HG02623 (cell line): Measurements from ENCODE around the gene TIAM2.
A peak's percentile ranks its signal among the peaks of the same experiment; 100 is the strongest.
"Not testable (repeated sequence)": the region's sequence is repeated elsewhere in the genome, so short reads cannot be mapped to it uniquely, and the experiment has no call there.

Experiments used
- ATAC-seq: cut with Tn5 transposase; IDR thresholded peaks from one replicate; pipeline ENCODE4 v1.9.1; 2021; ENCODE audit warnings: moderate library complexity; ENCODE audit not compliant: unreplicated experiment

TIAM2 gene

DNA sequence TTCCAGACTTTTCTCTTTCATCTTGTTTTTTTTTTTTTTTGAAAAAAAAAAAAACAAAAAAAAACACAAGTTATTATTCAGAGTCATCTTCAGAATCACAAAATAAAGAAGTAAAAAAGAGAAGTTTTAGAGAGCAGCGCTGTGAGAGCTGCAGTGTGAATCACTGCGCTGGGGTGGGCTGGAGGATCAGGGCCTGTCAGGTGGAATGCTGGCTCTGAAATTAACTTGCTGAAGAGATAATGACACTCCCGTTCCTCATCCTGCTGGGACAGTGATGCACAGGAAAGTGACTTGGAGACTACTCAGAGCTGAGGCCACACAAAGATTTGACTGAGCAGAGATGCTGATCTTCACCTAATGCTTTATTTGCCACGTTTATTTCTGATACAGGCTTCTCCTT lies 226.0 kb downstream of the TIAM2 start:
- ATAC-seq, result no peak

DNA sequence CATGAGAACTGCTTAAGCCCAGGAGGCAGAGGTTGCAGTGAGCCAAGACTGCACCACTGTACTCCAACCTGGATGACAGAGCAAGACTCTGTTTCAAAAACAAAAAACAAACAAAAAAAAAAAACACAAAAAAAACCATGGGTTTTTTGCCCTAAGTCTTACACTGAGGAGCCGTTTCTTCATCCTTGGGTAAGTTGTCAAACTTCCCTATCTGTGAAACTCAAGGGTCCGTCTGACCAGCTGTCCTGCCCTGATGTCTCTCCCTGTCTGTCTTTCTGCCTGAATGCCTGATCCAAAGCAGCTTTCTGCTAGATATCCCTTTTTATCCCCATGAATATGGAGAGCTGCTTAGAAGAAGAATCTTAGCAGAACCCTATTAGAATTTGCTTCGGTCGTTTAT lies 227.4 kb downstream of the TIAM2 start:
- ATAC-seq, result no peak

DNA sequence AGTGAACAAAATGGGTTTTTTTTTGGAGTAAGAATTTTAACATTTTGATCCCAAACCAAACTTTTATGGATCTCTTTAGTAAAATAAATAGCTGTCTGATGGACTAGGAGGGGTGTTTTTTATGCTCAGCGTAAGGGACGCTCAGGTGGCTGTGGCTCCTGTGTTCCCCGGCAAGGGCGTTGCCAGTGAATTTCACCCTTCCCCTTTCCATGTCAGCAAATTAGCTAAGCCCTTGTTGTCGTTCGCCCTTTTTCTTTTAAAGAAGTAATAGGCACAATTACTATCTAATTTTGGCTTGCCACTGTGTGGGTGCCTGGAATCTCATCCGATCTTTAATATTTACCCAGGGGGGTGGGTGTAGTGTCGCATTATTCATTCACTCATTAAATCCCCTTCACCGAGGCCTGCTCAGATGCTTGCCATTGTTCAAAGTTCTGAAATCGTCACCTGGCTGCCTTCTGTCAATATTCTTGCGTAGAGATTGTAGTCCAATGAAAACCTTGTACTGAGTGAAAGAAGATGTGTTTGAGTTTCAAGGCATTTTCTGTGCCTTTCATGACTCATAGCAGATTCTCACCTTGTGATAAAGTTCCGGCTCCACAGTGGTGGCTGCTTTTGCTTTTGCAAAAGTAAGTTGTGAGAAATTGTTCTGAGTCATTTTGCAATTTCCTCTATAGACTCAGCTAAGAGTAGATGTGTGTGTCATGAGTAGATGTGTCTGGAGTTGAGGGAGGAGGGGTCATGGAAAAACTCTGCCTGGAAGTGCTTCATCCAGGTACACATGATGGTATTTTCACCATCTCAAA lies 228.7 kb downstream of the TIAM2 start:
- peak; percentile 96 for ATAC-seq

DNA sequence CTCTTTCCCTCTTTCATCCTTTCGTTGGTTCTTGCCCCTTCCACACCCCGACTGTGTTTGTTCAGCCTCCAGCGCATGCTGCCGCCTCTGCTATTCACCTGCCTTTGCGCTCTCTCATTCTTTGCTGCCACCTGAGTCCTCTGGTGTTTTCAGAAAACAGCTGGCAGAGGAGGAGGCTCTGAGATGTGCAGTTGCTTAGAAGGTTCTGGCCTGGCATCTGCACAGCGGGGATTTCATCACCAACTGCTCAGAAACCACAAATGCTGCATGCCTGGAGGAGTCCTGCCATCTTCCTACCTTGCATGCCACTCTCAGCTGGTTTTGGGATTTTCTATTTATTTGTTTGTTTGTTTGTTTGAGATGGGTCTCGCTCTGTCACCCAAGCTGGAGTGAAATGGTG lies 229.5 kb downstream of the TIAM2 start:
- ATAC-seq, result no peak

DNA sequence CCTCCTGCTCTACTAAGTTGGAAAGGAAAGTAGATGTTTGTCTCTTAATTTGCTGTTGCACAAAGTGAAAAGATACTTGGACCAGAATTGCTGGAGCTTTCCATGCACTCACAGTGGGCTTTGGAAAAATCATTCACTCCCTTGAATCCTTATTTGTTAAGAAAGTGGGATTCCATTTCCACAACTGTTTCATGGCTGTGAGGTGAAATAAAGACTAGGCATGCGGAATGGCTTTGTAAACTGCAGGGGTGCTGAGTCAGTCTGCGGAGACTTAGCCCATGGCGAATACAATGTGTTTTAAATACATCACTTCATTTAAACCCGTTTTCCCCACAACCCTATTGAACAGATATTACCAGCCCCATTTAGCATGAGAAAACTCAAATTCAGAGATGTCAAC lies 231.9 kb downstream of the TIAM2 start:
- no peak for ATAC-seq

DNA sequence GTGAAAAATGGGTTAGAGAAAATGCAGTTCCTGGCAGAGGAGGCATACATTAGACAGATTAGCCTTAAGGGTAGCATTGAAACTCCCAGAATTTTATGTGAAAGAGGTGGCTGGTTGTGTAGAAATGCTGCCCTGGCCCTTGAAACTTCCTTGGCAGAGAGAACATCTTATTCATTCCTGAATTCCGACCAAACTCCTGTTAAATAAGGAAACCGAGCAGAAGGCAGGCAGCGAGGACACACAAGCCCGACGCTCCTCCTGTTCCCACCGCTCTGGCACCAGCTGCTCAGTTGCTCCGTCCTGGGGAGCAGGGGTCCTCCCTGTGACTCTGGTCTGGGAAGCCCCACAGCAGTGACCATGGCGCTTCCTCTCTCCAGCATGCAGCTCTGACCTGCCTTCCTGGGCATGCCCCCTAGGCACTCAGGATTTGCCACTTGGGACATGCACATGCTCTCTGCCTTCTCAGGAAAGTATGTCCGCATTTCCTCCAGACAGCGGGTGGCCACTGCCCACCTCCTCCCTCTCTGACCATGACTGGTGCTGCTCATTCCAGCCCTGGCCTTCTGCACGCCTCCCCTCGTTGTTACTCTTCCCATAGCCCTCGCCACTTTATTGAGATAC lies 233.5 kb downstream of the TIAM2 start:
- ATAC-seq, result no peak

DNA sequence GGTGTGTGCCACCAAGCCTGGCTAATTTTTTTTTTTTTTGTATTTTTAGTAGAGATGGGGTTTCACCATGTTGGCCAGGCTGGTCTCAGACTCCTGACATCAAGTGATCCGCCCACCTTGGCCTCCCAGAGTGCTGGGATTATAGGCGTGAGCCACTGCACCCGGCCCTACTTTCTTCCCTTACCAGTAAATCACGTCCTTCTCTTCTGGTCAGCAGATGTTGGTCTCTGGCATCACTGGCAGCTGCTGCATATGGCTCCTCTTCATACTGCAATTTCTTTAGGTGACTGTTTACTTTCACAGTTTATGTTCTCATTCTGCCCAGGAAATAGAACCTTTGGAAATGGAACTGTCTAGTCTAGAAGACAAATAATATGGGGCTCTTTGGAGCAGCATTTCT lies 235.9 kb downstream of the TIAM2 start:
- not testable (repeated sequence) for ATAC-seq

DNA sequence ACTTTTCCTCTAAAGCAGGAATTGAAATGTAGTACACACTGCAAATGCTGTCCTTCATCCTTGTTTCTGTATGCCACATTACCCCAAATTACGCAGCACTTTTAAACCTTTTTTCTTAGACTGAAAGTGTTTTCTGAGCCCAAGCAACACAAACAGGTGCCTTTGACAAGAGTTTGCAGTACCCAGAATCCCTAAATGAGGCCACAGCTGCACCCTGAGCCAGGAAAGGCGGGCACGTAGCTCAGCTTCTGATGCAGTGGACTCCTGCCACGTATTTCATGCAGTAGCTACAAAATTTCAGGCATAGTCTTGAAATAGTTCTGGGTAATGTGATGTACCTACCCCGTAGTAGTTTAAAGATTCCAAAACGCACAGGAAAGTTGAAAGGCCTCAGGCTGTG lies 237.7 kb downstream of the TIAM2 start:
- no peak for ATAC-seq

DNA sequence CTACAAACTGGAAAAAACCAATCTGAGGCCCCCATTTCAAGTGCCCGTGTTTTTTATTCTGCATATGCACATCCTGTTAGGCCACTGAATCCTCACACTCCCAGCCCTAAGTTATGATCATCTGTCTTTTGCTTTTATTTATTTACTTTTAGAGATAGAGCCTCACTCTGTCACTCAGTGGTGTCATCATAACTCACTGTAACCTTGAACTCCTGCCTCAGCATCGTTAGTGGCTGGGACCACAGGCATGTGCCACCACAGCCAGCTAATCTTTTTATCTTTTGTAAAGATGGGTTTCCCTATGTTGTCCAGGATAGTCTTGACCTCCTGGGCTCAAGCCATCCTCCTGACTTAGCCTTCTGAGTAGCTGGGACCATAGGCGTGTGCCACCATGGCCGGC lies 239.1 kb downstream of the TIAM2 start:
- ATAC-seq, result no peak

DNA sequence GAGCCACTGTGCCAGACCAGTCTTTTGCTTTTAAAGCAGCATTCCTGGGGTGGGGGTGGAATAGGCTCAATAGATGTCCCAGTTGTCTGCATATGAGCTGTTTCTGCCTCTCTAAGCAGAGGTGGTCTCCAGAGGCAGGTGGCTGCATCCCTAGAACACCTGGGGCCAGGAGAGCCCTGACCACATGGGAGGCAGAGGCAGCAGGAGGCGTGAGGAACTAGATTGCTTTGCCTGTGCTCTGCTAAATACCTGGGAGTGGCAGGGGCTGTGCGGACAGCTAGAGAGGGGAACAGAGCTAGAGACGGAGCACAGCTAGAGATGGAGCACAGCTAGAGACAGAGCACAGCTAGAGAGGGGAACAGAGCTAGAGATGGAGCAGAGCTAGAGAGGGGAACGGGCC lies 239.6 kb downstream of the TIAM2 start:
- ATAC-seq, result no peak

DNA sequence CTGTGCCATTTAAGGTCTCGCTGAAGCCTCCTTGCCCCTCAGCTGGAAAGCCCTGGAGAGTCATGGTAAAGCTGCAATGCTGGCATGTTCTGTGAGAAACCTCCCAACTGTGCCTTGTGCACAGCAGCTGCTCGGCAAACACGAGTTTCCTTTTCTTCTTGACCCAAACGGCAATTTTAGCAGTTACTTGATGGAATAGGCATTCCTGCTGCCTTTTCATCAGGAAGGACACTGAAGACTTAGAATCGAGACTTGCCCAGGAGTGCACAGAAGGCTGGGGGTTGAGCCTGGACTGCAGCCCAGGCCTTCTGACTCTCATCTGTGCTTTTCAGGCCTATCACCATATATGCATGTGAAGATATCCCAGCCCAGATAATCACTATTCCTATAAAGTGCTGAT lies 240.0 kb downstream of the TIAM2 start:
- no peak for ATAC-seq

DNA sequence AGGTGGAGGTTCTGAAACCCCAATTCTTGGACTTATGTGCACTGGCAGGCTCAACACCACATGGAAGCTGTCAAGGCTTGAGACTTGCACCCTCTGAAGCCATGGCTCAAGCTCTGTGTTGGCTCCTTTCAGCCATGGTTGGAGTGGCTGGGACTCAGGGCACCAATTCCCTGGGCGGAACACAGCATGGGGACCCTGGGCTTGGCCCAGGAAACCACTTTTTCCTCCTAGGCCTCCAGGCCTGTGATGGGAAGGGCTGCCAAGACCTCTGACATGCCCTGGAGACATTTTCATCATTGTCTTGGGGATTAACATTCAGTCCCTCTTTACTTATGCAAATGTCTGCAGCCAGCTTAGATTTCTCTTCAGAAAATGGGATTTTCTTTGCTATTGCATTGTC lies 242.5 kb downstream of the TIAM2 start:
- ATAC-seq, result no peak

DNA sequence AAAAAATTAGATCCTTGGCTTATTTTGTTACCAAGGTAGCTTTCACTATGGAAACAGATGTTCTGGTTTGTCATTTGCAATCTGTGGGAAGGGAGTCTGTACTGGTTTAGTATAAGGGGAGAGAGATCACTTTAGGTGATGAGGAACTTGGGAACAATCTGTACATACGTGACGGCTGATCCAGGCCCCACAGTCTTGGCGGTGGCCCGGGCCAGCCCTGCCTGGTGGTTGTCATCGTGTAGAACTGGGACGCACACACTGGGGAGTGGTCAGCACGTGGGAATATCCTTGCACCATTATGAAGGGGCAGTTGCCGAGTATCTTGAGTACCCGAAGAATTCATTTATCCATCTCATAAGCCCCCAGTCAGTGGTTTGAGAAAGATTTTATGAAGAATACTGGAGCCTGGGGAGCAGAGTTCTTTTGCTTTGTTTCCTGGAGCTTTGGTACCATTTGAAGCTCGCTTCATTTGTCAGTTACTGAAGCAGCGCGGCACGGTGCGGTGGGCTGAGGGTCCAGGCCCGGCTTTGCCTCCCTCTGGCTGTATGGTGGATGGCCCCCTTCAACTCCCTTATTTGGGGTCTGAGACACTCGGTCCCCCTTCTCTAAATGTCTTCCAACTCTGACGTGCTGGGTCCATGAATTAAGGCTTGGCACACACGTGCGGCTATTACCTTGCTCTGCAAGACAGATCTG lies 245.9 kb downstream of the TIAM2 start:
- no peak for ATAC-seq

DNA sequence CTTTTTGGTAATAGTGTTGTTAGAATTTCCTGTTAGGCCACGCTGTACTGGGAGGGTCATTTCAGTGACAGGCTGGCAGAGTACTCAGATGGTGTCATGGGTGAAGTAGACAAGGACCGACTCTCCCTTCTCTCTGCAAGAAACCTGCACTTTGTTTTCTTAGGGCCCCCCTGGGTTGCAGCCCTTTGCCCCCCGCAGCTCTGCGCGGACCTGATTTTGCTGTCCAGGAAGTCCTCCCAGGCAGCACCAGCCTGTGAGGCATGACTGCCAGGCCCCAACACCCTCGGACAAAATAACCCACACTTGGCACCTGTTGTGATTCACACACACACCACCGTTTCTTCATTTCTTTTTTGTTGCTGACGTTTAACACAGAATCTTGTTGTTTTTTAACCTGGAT lies 246.9 kb downstream of the TIAM2 start:
- no peak for ATAC-seq

DNA sequence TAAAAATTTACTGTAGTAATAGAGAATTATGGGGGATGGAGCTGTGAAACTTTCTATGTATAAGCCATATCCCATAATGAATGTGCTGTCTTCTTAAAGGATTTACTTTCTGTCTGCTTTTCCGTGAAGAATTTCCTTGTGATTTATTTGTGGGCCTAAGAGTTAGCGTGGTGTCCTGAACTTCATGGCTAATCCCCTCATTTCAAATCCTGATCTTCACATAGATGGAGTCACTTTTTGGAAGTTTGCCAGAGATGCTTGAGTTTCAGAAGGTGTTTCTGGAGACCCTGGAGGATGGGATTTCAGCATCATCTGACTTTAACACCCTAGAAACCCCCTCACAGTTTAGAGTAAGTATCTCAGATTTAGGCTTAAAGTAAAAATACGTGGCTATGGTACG lies 249.3 kb downstream of the TIAM2 start:
- ATAC-seq, result no peak

DNA sequence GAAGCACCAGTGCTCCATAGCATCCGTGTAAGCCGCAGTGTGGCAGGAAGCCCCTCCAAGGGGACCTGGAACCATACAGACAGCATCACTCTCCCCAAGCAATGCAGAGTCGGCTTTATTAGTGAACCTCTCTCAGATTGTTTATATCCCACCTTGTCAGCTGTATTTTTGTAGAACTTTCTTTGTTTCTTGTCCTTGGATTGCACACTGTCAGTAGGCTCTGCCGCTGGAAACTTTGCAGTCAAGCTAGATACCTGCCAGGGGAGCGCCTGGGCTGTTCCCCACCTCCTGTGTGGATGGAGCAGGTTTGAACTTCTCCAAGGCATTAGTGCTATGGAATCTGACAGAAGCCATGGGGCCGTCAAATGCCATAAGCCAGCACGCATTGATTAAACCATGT lies 250.1 kb downstream of the TIAM2 start:
- ATAC-seq, result no peak

DNA sequence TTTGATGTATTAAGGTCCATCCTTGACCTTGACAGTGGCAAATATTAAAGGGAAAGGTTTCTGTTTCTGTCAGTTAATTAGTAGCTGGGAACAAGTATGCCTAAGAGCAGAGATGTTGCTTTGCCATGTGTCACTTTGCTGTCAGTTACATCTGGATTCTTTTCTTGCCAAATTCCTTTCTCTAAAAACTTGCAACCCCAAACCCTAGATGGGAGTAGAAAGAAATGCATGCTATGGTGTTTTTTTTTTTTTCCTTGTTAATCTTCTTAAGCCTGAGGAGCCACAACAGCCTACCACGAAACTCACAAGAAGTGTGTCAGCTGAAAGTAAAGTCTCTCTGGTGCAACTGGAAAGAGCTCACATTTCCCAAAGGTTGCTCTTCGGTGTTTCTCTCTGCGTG lies 250.7 kb downstream of the TIAM2 start:
- no peak for ATAC-seq

DNA sequence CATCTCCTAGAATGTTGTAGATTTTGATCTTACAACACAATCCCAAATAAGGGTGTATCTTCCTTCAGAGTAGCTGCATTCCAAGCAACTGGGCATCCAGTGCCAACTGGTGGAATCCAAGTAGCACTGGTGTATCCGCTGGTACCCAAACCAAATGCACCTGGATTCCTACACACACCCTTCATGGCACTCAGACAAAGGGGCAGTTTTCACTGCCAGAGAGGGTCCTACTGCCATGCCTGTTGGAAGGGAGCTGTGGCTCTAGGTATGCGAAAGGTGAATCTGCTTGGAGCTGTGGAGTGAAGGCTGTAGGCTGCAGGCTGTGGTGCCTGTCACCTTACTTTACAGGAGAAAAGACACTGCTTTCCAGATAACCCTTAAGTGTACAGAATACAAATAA lies 251.7 kb downstream of the TIAM2 start:
- no peak for ATAC-seq

DNA sequence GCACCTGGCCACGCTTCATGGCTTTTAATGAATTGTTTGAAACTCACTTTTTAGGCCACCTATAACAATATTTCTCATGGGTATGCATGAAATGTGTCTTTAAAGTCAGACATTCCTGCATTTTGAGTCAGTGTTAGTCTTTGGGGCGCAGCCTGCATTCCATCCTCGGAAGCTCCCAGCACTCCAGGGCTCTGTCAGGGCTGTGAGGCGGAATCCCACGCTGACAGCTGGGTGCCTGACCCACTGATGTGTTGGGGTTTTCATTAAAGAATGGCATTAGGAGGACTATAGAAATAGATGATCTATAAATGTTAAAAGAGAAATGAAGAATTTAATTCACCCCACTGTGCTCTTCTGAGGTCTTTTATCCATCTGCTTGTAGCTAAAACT lies 252.5 kb downstream of the TIAM2 start:
- ATAC-seq, result no peak

DNA sequence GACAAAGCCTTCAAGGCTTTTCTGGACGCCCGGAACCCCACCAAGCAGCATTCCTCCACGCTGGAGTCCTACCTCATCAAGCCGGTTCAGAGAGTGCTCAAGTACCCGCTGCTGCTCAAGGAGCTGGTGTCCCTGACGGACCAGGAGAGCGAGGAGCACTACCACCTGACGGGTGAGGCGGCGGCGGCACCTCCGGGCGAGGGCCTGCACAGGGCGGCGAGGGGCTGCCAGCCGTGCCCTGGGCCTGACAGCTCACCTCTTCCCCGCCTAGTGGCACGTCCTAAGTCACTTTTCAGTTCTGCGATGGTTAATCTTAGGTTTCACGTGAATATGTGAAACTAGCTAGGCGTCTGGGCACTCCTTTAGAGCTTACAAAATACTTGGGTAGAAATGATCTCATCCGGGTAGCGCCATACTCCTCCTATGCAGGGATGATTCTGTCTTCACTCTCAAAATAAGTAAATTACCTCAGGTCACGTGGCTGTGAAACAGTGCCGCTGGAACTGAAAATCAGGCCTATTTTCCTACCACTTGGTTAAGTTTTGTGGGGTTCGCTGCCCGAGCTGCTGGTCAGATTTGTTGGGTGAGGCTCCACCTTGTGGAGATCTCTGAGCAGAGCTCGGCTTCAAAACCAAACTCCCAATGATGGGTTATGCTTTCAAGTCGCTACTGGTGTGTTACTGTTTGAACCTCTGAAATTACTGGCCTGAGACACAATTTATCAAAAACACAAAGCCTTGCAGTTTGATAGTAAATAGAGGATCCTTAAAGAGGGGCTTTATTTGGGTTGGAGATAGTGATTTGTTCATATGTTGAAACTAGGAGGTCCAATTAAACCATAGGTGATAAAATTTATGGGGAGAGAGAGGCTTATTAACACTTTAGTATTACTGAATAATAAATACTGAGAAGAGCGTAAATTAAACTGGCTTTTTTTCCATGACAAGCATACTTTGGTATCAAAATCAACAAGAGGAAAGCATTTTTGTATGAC lies 253.2 kb downstream of the TIAM2 start:
- ATAC-seq, result no peak
